Ishikawa (cell line): Measurements from ENCODE around the gene RAB11FIP4.

ENCODE experiments used
- CEBPB ChIP-seq: IDR thresholded peaks from 2 replicates; pipeline ENCODE4 v1.6.1; 2012
- CREB1 ChIP-seq: IDR thresholded peaks from 2 replicates; pipeline ENCODE4 v1.6.1; 2012; ENCODE audit warnings: low read depth
- EGR1 ChIP-seq: IDR thresholded peaks from 2 replicates; pipeline ENCODE4 v1.6.1; 2012
- EP300 ChIP-seq: IDR thresholded peaks from 2 replicates; pipeline ENCODE4 v1.6.1; 2012; ENCODE audit warnings: borderline replicate concordance
- FOXM1 ChIP-seq: IDR thresholded peaks from 2 replicates; pipeline ENCODE4 v1.6.1; 2012; ENCODE audit warnings: low read depth, borderline replicate concordance
- NFIC ChIP-seq: IDR thresholded peaks from 2 replicates; pipeline ENCODE4 v1.6.1; 2012
- RAD21 ChIP-seq: IDR thresholded peaks from 2 replicates; pipeline ENCODE4 v1.6.1; 2012; ENCODE audit warnings: low read depth
- TAF1 ChIP-seq: IDR thresholded peaks from 2 replicates; pipeline ENCODE4 v1.6.1; 2012; ENCODE audit warnings: low read depth, mild to moderate bottlenecking
- TCF12 ChIP-seq: IDR thresholded peaks from 2 replicates; pipeline ENCODE4 v1.6.1; 2012; ENCODE audit warnings: low read depth
- TEAD4 ChIP-seq: IDR thresholded peaks from 2 replicates; pipeline ENCODE4 v1.6.1; 2012
- YY1 ChIP-seq: IDR thresholded peaks from 2 replicates; pipeline ENCODE4 v1.6.1; 2012; ENCODE audit warnings: low read depth
- ZBTB7A ChIP-seq: IDR thresholded peaks from 2 replicates; pipeline ENCODE4 v1.6.1; 2012; ENCODE audit warnings: low read depth
- TF ChIP-seq, protein P1 (sequence below): IDR thresholded peaks from 2 replicates; pipeline ENCODE4 v1.6.1; 2012
- TF ChIP-seq, protein P2 (sequence below): IDR thresholded peaks from 2 replicates; pipeline ENCODE4 v1.6.1; 2012; ENCODE audit warnings: low read depth, mild to moderate bottlenecking
- TF ChIP-seq, protein P3 (sequence below): IDR thresholded peaks from 2 replicates; pipeline ENCODE4 v1.6.1; 2012

The RAB11FIP4 gene

DNA sequence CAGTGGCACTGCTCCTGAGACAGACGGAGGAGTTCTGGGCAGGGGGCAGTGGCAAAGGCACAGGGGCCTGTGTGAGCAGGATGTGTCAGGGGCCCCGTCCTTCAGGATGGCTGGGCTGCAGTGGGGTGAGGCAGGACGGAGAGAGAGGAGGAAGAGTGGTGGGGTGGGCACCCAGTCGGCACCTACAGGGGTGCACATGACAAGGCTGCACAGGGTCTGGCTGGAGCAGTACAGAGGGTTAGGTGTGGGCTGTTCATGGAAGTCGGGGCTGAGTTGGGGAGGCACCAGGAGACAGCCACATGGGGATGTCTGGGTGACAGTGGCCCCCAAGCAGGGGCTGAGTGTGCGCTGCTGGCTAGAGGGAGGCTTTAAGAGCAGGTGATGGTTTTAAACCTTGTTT lies 106.0 kb downstream of the RAB11FIP4 start:
- TF ChIP-seq TAF1 (no peak), TCF12 (no peak), EGR1 (no peak), YY1 (no peak), TEAD4 (no peak), EP300 (no peak), CEBPB (no peak), CREB1 (no peak), FOXM1 (no peak), NFIC (no peak), ZBTB7A (no peak), RAD21 (no peak)
- TF ChIP-seq, protein P1, sequence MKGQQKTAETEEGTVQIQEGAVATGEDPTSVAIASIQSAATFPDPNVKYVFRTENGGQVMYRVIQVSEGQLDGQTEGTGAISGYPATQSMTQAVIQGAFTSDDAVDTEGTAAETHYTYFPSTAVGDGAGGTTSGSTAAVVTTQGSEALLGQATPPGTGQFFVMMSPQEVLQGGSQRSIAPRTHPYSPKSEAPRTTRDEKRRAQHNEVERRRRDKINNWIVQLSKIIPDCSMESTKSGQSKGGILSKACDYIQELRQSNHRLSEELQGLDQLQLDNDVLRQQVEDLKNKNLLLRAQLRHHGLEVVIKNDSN = no peak
- TF ChIP-seq, protein P2, sequence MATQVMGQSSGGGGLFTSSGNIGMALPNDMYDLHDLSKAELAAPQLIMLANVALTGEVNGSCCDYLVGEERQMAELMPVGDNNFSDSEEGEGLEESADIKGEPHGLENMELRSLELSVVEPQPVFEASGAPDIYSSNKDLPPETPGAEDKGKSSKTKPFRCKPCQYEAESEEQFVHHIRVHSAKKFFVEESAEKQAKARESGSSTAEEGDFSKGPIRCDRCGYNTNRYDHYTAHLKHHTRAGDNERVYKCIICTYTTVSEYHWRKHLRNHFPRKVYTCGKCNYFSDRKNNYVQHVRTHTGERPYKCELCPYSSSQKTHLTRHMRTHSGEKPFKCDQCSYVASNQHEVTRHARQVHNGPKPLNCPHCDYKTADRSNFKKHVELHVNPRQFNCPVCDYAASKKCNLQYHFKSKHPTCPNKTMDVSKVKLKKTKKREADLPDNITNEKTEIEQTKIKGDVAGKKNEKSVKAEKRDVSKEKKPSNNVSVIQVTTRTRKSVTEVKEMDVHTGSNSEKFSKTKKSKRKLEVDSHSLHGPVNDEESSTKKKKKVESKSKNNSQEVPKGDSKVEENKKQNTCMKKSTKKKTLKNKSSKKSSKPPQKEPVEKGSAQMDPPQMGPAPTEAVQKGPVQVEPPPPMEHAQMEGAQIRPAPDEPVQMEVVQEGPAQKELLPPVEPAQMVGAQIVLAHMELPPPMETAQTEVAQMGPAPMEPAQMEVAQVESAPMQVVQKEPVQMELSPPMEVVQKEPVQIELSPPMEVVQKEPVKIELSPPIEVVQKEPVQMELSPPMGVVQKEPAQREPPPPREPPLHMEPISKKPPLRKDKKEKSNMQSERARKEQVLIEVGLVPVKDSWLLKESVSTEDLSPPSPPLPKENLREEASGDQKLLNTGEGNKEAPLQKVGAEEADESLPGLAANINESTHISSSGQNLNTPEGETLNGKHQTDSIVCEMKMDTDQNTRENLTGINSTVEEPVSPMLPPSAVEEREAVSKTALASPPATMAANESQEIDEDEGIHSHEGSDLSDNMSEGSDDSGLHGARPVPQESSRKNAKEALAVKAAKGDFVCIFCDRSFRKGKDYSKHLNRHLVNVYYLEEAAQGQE = no peak
- TF ChIP-seq, protein P3, sequence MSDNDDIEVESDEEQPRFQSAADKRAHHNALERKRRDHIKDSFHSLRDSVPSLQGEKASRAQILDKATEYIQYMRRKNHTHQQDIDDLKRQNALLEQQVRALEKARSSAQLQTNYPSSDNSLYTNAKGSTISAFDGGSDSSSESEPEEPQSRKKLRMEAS = no peak

DNA sequence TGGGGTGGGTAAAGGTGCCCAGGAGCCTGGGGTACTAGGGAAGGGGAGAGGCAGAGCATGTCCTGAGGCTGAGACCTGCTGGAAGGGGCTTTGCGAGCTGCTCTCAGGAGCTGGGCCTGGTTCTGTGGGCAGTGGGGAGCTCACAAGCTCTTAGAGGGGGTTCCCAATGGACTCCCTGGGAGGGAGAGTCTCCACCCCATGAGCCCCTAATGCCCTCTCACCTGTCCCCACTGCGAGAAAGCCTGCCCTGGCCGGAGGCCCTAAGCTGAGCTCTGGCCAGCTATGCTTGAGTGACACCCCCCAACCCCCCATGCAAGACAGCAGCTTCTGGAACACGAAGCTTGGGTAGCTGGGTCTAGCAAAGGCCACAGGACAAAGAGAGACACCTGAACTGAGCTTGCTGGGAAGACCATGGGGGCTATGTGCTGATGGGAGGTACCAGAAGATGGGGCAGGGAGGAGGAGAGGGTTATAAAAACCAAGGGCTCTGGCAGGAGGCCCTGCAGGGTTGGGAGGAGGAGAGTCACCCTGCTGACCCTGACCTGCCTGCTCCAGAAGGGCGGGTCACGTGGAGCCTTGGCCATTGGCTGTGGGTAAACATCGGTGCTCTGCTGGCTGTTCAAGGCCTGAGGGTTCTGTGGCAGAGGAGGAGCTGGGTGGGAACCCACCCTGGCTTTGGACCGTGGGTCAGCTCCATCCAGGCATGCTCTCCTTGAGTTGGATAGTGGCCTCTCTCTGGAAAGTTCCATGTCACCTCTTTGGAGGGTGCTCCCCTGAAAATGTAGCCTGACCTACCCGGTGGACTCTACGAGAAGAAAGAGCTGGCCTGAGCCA lies 106.7 kb downstream of the RAB11FIP4 start:
- TF ChIP-seq, protein P1 = peak; percentile 89
- TF ChIP-seq ZBTB7A (no peak), EP300 (no peak), RAD21 (no peak), FOXM1 (no peak)
- TF ChIP-seq, protein P2 = no peak

DNA sequence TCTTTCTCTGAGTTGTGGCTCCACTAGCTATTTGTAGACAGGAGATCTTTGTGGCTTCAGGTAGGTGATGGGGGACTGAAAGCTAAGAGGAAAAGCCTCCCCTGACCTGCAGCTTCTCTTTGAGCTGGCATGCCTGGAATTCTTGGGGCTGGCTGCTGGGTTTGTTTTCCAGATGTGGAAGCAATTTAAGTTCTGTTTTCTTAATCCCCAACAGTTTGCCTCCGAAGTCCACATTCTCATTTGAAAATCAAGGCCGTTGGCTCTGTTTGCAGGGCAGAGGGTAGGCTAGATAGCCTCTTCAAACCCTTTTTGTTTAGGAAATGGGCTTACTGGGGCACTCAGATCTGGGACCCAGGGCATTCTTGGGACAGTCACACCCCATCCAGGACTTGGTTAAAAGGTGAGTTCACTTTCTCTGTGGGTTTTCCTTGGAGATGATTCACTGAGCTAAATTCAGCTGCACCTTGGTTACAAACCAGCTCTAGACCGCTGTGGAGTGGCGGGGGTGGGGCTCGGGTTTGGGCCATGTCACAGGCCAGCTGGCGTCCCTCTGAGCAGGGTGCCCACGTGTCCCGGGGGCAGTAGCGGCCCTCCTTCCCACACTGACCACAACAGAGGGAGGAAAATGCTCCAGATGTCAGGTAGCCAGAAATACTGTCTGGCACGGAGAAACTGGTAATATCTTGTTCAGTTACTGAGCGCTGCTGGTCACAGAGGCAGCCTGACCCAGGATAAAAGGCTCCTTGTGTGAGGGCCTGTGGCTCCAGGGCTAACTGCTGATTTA lies 108.5 kb downstream of the RAB11FIP4 start:
- TF ChIP-seq, protein P1 = peak; percentile 72
- no peak for TF ChIP-seq FOXM1
- TF ChIP-seq TCF12 = no peak
- TF ChIP-seq CEBPB = no peak
- TF ChIP-seq YY1 = no peak
- TF ChIP-seq TEAD4 = peak; percentile 59; the same call in 1 of the 2 replicates
- TF ChIP-seq, protein P3 = peak; percentile 32; the same call in 1 of the 2 replicates
- TF ChIP-seq, protein P2 = no peak
- no peak for TF ChIP-seq TAF1
- TF ChIP-seq EP300 = no peak
- TF ChIP-seq RAD21 = no peak
- TF ChIP-seq CREB1 = no peak
- TF ChIP-seq ZBTB7A = no peak
